Activated CD4-positive, alpha-beta T cell treated with anti-CD3 and anti-CD28 coated beads, Interleukin-2, amount 50 U/mL, for 48 hours (primary cell): ENCODE data around the gene PPP1R1B.
A peak's percentile ranks its signal among the peaks of the same experiment; 100 is the strongest.

ENCODE experiments used
- DNase-seq, 2 experiments: peaks; one replicate each; pipeline ENCODE4 v3.0.0-alpha.2; 2020

Gene PPP1R1B

DNA sequence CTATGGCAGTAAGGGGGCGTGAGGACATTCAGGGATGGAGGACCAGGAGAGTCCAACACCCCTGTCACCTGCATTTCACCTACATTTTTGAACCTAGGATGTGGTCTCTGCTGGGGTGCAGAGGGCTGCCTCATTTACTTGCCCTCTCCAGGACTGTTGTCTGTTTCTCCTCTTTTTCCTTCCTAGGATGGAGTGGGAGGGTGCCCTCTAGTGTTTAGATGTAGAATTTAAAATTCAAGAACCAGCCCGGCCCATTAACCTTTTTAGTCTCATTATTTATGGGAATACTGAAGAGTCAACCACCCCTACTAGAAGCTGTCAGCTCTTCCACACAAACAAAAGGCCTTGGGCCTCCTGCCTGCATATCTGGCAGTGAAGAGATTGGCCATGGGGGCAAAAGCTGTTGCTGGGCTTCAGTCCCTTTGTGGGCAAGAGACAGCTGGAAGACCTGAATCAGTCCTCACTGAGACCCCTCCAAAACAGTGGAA, 7.7 kb downstream of the PPP1R1B start:
- no peak for DNase-seq

DNA sequence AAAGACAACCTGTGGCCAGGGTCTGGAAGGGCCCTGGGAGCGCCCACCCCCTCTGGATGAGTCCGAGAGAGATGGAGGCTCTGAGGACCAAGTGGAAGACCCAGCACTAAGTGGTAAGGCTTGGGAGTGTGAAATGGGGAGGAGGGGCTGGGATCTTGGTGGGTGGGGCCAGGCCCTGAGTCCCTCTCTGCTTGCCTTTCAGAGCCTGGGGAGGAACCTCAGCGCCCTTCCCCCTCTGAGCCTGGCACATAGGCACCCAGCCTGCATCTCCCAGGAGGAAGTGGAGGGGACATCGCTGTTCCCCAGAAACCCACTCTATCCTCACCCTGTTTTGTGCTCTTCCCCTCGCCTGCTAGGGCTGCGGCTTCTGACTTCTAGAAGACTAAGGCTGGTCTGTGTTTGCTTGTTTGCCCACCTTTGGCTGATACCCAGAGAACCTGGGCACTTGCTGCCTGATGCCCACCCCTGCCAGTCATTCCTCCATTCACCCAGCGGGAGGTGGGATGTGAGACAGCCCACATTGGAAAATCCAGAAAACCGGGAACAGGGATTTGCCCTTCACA, 8.9 kb downstream of the PPP1R1B start:
- no peak for DNase-seq

DNA sequence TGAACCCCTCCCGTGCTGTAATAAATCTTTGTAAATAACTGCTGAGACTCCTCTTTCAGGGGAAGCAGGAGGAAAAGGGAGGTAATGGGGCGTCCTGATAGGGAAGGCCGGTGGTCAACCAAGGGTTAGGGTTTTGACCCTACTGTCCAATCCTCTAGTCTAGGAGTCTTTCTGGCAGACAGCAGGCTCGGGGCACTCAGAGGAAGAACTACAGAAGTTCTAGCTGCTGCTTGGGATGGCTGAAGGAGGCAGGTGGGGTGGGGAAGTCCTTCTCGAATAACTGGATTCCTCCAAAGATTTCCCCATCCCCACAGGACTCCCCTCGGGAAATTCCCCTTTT, 9.8 kb downstream of the PPP1R1B start:
- no peak for DNase-seq

DNA sequence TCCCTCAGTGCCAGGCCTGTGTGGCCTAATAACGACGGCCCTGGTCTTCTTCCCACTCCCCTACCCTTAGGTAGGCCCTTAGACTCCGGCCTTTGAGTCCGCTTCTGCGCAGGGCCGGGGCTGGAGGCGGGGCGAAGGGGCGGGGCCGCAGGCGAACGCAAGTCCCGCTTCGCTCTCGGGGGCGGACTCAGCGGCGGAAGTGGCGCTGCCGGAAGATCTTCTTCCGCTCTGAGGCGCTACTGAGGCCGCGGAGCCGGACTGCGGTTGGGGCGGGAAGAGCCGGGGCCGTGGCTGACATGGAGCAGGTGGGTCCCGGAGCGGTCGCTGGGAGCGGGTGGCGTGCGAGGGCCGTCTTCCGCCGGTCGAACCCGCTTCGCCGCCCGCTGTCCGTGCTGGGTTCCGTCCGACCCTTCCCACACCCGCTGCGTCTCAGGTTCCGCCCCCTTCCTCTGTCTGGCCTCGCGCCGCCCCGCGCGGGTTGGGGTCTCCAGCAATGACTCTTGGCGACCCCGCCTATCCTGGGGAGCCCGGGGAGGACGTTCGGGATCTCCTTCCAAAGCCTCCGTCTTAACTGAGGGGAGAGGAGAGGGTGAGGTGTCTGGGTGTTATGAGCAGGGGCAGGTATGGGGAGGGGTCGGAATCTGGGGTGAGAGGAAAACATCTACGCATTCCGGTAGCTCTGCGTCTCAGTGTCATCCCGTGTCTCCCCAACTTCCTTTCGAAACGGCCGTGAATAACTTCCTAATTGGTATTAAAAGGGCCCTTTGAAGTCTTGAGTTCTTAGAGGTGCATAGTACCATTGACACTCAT, 10.4 kb downstream of the PPP1R1B start, which contains the start of gene STARD3:
STARD3 (plus strand) TSS at position 218 of the 810 bp plus-strand sequence. CDS start 16,388 bp downstream, outside the sequence.
- peak; percentile 95 for DNase-seq

DNA sequence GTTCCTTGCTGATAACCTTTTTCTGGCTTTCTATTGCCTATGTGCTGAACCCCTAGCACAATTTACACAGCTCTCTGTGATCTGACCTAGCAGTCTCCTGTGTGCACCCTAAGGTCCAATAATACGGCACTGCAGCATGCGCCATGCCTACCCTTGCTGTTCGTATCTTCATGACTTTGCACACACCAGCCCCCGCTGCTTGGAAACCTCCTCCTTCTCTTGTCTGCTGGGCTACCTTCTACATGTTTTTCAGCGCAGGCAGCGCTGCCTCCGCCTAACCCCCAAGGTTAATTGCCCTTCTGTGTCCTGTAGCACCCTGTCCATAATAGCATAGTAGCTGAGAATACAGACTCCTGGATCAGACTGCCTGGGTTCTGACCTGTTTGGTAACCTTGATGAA, 11.6 kb downstream of the PPP1R1B start:
- DNase-seq = no peak

DNA sequence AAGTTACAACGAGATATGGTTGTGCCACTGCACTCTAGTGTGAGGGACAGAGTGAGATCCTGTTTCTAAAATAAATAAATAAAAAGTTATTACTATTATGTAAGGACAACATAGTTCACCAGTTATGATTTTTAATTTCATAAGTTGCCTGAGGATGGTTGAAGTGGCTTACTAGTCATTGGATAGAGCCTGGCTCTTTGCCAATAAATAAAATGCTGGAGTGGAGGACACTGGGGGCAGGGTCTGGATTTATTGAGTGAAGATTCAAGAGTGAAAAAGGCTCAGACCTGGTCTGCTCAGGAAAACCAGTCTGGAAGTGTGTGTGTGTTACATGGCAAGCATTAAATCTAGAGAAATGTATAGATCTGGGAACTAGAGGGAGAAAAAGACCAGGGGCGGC, 12.3 kb downstream of the PPP1R1B start:
- no peak for DNase-seq

DNA sequence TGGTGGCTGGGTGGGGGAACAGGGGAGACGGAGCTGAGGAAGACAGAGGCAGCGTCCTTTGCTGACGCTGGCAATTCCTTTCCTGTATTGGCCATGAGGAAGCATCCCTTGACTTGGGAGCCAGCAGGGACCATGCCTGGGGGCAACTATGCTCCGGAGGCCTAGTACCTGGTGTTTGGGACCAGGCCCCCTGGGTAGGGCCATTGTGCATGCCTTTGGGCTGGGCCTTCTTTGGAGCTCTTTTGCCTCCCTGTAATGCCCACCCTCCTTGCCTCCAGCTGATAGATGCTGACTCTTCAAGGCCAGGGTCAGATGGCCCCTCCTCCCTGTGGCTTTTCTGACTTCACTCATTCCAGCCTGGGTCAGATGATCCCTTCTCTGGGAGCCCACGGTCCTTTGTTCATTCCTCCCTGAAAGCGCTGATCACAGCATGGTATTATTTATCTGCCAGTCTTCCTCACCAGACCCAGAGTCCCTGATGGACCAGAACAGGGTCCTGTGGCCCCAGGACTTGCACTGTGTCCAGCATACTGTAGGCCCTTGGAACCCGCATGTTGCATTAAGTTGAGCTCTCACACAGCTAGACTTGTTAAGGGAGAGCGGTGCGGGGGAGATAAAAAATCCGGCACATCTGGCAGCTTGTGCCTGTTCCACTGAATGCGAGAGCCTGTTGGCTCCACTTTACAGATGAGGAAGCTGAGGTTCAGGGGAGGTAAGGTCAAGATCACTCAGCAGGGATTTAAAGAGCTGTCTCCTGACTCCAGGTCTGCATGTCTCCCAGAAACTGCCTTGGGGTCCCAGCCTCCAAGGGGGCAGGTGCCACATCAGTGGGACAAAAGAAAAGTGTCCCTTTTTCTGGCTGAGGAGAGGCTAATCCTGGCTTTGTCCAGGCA, 13.1 kb downstream of the PPP1R1B start:
- DNase-seq = no peak

DNA sequence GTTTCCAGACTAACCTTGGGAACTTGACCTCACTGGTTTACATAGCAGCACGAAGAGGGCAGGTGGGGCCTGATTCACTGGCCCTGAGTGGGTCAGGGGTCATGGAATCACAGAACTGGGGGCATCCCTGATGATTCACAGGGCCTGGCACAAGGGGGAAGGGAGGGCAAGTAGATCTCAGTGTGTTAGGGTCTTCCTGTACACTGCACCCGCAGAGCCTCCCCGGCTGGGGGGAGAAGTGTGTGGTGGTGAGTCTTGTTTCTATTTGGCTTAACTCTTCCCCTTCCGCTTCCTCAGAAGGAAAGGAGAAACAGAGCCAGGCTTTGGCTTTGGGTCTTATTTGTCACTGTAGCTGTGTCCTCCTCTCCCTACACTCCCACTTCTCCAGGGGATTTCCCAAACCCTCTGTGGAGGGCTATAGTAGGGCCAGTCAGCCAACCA, 13.9 kb downstream of the PPP1R1B start:
- DNase-seq = no peak

DNA sequence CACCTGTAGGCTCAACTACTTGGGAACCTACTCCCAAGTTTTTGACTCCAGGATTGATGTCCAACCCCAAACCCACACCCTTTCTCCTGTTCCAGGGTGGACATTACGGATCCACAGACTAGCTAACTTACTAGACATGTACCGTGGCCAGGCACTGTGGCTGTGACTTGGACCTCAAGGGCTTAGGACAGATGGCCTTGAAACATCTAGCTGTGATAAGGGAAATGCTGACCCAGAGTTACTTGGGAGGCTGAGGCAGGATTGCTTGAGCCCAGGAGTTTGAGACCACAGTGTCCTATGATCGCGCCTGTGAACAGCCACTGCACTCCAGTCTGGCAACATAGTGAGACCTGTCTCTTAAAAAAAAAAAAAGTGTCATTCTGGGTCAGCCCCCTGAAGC, 14.3 kb downstream of the PPP1R1B start:
- DNase-seq = no peak

DNA sequence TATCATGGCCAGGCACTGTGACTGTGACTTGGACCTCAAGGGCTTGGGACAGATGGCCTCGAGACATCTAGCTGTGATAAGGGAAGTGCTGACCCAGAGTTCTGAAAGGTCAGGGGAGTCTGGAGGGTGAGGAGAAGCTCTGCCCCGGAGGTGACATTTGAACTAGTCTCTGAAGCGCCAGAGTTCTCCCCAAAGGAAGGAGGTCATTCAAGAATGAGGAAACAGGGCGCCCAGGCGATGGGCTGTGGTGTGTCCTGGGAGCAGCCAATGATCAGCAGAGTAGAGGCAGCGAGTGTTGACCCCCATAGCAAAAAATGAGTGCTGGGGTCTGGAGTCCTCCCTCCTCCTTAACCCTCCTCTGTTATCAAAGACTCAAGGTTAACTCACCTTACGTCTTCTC, 15.1 kb downstream of the PPP1R1B start:
- no peak for DNase-seq

DNA sequence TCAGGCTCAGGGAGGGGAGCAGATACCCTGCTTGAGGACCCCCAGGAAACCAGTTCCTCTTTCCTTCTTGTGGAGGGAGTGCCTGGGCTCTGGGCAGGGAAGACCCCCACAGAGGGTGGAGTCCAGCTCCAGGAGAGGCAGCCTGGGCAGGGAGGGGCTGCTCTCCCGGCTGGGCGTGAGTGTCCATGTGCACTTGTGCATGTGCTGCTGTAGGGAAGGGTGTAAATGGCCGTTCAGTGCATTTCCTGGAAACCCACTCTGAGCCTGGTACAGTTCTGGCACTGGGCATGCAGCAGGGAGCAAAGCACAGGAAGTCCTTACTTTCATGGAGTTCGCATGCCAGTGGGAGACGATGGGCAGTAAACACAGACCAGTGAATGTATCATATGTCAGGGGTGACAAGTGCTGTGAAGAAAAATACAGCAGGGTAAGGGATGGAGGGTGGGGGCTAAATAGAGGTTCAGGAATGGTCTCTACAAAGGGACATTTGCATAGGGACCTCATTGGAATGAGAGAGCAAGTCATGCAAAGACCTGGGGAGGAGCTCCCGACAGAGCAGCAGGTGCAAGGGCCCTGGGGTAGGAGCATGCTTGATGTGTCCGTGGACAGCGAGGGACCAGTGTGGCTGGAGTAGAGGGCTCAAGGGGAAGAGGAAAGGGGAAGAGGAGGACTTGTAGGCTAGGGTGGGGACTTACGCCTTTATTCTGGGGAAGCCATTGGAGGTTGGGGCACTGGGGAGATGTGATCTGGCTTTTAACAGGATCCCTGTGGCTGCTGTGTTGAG, 15.7 kb downstream of the PPP1R1B start:
- no peak for DNase-seq

DNA sequence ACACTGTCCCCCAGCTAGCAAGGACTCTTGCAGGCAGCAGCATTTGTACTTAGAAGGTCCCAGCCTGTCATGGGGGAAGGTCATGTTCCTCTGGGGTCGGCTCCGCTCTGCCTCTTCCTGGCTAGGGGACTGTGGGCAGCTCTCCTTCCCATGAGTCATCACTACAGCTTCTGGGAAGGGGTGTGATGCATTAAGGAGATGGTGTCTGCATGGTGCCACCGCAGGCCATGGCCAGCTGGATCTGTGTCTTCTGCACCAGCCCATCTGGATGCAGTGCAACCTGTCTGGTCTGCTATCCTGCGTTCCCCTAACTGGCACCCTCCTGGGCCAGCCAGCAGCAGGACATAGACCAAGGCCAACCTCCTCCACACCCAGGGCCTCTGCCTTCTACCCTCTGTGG, 16.5 kb downstream of the PPP1R1B start:
- DNase-seq = no peak

DNA sequence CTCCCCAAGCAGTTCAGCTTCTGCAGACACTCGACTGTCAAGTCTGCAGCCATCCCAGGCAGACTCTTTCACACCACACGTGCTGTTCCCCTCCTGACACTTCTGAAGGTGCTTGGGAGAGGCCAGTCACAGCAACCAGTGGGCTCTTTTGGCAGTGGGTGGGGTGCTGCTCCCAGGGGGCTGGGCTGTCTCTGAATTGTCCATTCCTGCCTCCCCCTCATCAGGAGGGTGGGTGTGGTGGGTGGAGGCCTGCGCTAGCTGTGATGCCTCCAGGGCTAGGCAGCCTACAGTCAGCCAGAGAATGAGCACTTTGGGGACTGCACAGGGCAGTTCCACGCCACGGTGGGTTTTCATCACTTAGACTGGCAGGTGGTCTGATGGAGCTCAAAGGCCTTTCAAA, 20.5 kb downstream of the PPP1R1B start:
- DNase-seq = no peak

DNA sequence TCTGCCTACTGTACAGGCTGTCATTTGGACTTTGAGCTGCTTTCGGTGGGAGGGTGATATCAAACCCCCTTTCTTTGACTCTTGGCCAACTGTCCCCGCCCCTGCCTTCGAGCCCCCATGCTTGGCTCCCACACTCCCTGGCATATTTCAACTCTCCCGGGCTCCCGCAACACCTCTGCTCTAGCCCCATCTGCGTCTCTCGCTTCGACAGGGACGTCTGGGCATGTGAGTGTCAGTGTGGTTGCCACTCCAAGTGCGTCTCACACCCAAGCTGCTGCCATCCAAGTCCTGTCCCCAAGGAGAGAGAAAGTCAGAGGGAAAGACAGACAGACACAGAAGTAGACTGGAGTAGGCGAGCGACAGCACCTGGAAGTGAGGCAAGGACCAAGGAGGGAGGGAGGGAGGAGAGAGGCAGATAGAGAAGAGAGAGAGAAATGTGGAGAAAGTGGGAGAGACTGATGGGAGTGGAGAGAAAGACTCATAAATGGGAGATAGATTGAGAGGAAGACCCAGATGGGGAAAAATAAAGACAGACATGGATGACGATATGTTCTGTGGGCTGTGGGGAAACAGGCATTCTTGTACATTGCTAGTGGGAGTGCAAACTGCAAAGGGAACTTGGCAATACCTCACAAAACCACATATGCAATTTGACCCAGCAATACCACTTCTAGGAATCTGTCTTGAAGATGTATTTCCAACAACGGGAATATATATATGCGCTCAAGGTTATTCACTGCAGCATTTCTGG, 22.0 kb downstream of the PPP1R1B start:
- no peak for DNase-seq

DNA sequence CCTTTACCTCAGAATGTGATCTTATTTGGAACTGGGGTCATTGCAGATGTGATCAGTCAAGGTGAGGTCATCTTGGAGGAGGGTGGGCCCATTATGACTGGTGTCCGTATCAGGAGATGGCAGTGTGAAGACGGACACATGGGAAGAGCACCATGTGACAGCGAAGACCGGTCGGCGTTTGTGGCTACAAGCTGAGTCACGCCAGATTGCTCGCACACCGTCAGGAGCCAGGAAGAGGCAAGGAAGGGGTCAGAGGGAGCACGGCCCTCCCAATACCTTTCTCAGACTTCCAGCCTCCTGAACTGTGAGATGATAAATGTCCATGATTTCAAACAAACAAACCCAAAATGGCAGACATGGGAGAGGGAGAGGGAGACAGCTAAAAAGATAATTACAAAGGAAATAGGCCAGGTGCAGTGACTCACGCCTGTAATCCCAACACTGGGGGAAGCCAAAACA, 23.4 kb downstream of the PPP1R1B start:
- DNase-seq = no peak

DNA sequence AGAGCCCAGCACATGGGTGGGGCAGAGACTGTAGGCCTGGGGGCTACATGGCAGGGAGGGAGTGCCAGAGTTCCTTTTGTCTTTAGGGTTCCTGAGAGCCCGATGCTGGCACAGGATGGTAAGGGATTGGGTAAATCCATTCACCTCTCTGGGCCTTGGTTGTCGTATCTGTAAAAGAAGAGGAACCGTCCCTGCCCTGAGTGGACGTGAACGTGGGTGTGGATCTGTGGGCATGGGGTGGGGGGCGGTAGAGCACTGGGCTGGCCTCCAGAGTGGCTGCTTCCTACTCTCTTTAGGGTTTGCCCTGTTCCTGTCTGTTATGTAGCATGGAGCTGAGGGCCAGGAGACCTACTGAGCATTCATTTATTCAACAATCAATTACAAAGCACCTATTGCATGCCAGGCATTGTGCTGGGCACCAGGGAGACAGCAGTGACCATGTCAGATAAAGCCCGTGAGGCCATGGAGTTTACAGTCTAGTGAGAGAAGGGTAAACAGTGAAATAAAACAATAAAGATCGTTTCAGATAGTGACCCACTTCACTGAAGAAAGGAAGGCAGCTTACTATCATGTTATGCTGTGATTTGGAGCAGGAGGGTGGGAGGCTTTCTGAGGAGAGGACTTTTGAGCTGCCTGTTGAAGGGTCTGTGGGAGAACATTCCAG, 25.3 kb downstream of the PPP1R1B start:
- no peak for DNase-seq

DNA sequence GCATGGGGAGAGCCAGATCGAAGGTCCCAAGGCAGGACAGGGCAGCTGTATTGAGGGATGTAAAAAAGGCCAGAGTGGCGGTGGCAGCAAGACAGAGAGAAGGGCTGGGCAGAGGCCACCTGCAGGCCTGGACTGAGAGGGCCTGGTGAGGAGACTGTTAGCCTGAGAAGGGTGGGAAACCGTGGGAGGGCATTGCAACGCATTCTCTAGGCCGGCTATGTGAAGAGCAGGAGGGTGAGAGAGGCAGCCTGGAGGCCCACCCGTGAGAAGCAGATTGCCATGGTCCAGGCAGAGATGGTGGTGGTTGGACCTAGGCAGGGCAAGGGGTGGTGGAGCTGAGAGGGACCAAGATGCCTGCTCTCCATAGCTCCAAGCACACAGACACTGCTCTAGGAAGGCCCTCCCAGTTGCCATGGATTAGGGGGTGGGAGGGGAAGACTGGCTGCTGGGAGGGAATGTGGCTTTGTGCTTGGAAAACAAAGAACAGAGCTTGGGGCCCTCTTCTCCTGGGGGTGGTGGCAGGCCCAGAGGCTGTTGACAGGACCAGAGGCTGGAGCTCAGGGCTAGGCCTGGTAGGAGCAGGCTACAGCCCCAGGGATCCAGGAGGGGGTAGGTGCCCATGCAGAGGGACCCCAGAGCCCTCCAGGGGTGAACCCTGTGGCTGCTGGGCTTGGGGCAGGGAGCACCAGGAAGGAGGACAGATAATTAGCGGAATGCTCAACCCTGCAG, 26.0 kb downstream of the PPP1R1B start:
- DNase-seq = no peak

DNA sequence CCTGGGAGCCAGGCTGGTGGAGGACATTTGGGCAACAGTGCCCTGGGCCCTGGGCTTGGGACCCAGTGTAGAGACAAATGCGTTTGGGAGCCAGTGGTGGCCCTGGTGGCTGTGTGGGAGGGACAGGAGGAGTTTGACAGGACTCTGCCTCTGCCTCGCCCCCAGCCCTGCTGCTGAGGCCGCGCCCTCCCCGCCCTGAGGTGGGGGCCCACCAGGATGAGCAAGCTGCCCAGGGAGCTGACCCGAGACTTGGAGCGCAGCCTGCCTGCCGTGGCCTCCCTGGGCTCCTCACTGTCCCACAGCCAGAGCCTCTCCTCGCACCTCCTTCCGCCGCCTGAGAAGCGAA, 26.5 kb downstream of the PPP1R1B start:
- DNase-seq = no peak

DNA sequence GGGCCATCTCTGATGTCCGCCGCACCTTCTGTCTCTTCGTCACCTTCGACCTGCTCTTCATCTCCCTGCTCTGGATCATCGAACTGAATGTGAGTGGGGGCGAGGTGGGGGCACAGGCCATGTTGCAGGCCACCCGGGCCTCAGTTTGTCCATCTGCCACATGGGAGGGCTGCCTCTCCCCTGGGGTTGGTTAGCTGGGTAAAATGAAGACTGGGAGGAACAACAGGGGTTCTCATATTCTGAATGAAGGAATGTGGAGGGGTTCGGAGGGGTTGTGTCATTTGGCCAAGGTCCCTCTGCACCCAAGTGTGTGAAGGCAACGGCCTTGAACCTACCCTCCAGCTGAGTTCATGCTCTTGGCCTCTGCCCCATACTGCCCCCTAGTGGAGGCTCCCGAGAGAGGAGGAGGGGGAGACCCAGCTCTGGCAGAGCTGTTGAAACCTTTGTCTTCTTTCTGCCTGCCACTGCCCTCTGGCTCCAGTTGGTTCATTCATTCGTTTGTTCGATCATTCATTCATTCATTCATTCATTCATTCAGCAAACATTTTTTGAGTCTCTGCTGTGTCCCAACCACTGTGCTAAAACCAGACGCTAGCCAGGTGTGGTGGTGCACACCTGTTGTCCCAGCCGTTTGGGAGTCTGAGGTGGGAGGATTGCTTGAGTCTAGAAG, 27.0 kb downstream of the PPP1R1B start:
- DNase-seq = peak; percentile 89 to 90

DNA sequence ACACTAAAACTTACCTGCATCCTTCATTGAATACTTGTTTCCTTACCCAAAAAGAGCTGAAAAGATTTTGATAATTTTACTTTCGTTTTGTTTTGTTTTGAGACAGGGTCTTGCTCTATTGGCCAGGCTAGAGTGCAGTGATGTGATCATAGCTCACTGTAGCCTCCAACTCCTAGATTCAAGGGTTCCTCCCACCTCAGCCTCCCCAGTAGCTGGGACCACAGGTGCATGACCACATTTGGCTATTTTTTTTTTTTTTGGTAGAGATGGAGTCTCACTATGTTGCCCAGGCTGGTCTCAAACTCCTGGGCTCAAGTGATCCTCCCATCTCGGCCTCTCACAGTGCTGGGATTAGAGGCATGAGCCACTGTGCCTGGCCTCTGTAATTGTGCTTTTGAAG, 28.4 kb downstream of the PPP1R1B start:
- DNase-seq = no peak
